HPDE6-E6E7 (cell line): Measurements from ENCODE around the gene ARFGEF3.
"Not testable (repeated sequence)": the region's sequence is repeated elsewhere in the genome, so short reads cannot be mapped to it uniquely, and the experiment has no call there.

Experiments used
- DNase-seq: peaks from one replicate; pipeline ENCODE4 v3.0.0; 2011; ENCODE audit warnings: missing footprints; ENCODE audit errors: extremely low spot score

ARFGEF3 gene

GRCh38 chr6:138346302-138347195 lies 184.8 kb downstream of the ARFGEF3 start:
- DNase-seq: no peak

- no peak for DNase-seq
Measured at GRCh38 chr6:138347864-138348263, 186.1 kb downstream of the ARFGEF3 start.

GRCh38 chr6:138349891-138350290 lies 188.2 kb downstream of the ARFGEF3 start:
- DNase-seq: no peak

- DNase-seq: no peak
Measured at GRCh38 chr6:138357928-138358327, 196.2 kb downstream of the ARFGEF3 start.

- not testable (repeated sequence) for DNase-seq
Measured at GRCh38 chr6:138368684-138369083, 206.9 kb downstream of the ARFGEF3 start.

GRCh38 chr6:138370631-138371451 lies 209.1 kb downstream of the ARFGEF3 start:
- DNase-seq: no peak

- no peak for DNase-seq
Measured at GRCh38 chr6:138371452-138371711, 209.6 kb downstream of the ARFGEF3 start.

- DNase-seq: peak; percentile 29
Measured at GRCh38 chr6:138371720-138372119, 210.0 kb downstream of the ARFGEF3 start.

- no peak for DNase-seq
Measured at GRCh38 chr6:138372711-138373463, 211.1 kb downstream of the ARFGEF3 start.

GRCh38 chr6:138374230-138374629 lies 212.5 kb downstream of the ARFGEF3 start:
- DNase-seq: no peak

GRCh38 chr6:138374815-138375214 lies 213.1 kb downstream of the ARFGEF3 start:
- no peak for DNase-seq

- DNase-seq: no peak
Measured at GRCh38 chr6:138377042-138377441, 215.3 kb downstream of the ARFGEF3 start.

GRCh38 chr6:138377844-138378243 lies 216.1 kb downstream of the ARFGEF3 start, which contains the start of gene SMIM28:
TSS of gene SMIM28 (plus strand) at chr6:138377905. CDS start at chr6:138378073, 168 bp downstream.
- DNase-seq: no peak

- no peak for DNase-seq
Measured at GRCh38 chr6:138378463-138378862, 216.7 kb downstream of the ARFGEF3 start.

- no peak for DNase-seq
Measured at GRCh38 chr6:138382498-138383265, 220.9 kb downstream of the ARFGEF3 start.

- DNase-seq: no peak
Measured at GRCh38 chr6:138383776-138384175, 222.0 kb downstream of the ARFGEF3 start.

- no peak for DNase-seq
Measured at GRCh38 chr6:138386897-138387296, 225.2 kb downstream of the ARFGEF3 start.

- no peak for DNase-seq
Measured at GRCh38 chr6:138387577-138388368, 226.0 kb downstream of the ARFGEF3 start.

GRCh38 chr6:138389551-138389950 lies 227.8 kb downstream of the ARFGEF3 start:
- no peak for DNase-seq
